ENCODE data around the gene PLCB1.

DNA sequence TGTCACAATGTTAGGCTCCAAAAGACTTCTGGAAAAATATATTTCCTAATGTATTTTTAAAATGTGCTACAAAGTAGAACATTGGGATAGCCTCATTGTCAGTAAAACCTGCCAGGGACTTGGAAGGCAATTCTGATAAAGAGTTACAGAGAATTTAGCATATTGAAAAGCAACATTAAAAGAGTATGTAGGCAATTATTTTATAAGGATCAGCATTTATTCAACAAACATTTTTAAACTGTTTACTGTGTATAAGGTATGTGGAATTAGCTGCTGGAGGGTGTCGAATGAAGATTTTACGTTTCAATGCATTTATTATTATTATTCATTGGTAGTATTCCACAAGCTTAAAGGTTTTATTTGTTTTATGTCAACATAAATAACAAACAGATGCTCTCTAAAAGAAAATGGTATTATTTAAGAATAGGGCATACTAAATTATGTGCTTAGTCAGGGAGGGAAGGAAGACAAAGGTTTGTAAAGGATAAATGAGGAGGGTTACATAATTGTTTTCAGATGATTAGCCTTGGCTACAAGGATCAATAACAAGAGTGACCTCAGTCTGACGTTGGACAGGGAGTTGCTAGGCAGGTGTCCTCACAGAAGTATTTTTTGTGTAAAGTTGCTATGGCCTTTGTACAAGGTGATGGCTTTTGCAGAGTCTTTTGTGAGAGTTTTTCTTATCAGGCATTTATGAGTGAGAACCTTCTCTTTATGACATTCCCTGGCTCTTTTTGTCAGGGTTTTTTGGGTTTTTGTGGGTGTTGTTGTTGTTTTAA is 623.5 kb downstream of the PLCB1 start:
- TF ChIP-seq, protein P1, sequence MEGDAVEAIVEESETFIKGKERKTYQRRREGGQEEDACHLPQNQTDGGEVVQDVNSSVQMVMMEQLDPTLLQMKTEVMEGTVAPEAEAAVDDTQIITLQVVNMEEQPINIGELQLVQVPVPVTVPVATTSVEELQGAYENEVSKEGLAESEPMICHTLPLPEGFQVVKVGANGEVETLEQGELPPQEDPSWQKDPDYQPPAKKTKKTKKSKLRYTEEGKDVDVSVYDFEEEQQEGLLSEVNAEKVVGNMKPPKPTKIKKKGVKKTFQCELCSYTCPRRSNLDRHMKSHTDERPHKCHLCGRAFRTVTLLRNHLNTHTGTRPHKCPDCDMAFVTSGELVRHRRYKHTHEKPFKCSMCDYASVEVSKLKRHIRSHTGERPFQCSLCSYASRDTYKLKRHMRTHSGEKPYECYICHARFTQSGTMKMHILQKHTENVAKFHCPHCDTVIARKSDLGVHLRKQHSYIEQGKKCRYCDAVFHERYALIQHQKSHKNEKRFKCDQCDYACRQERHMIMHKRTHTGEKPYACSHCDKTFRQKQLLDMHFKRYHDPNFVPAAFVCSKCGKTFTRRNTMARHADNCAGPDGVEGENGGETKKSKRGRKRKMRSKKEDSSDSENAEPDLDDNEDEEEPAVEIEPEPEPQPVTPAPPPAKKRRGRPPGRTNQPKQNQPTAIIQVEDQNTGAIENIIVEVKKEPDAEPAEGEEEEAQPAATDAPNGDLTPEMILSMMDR (conservative IDR thresholded peaks at IDR 0.05; ENCODE audit: low read depth in 2 of 2): no peak
- TF ChIP-seq EZH2 (IDR thresholded peaks at IDR 0.05; ENCODE audit: low read depth, unreplicated experiment): no peak
- no peak for TF ChIP-seq EZH2phosphoT487 (IDR thresholded peaks at IDR 0.05; ENCODE audit: unreplicated experiment)
- TF ChIP-seq POLR2AphosphoS5 (IDR thresholded peaks at IDR 0.05; ENCODE audit: low read depth): no peak
- no peak for TF ChIP-seq NANOG (IDR thresholded peaks at IDR 0.05; ENCODE audit: borderline replicate concordance)
- TF ChIP-seq ZNF331 (CRISPR knock-in tag; IDR thresholded peaks at IDR 0.05; ENCODE audit: low read depth): no peak
